NCI-H1694 (cell line): ENCODE measurements around the gene SSBP4.
"Not testable (repeated sequence)": the region's sequence is repeated elsewhere in the genome, so short reads cannot be mapped to it uniquely, and the experiment has no call there.

Source experiments
- DNase-seq: peaks from one replicate; lab custom pipeline; 2025; lab: John Stamatoyannopoulos, UW

Gene SSBP4

GRCh38 chr19:18393836-18394235 is 25.4 kb upstream of the SSBP4 start:
- no peak for DNase-seq

- DNase-seq, result no peak
These were observed 22.5 kb upstream of the SSBP4 start for GRCh38 chr19:18396471-18397241.

GRCh38 chr19:18397242-18398202 is 21.7 kb upstream of the SSBP4 start, which contains the start of gene LRRC25:
LRRC25 (minus strand) TSS chr19:18397622; CDS start chr19:18396963, 659 bp downstream.
- no peak for DNase-seq

- no peak for DNase-seq
These were observed 20.2 kb upstream of the SSBP4 start for GRCh38 chr19:18399008-18399407.

- no peak for DNase-seq
These were observed 17.6 kb upstream of the SSBP4 start for GRCh38 chr19:18401580-18402112.

- not testable (repeated sequence) for DNase-seq
These were observed 16.5 kb upstream of the SSBP4 start for GRCh38 chr19:18402455-18403248.

GRCh38 chr19:18405754-18406153 is 13.4 kb upstream of the SSBP4 start:
- DNase-seq, result not testable (repeated sequence)

GRCh38 chr19:18406749-18407148 is 12.4 kb upstream of the SSBP4 start:
- DNase-seq, result no peak

- peak; percentile 38 for DNase-seq
These were observed 11.1 kb upstream of the SSBP4 start for GRCh38 chr19:18408053-18408476.

- no peak for DNase-seq
These were observed 6.5 kb upstream of the SSBP4 start for GRCh38 chr19:18412610-18413239.

- DNase-seq, result no peak
These were observed 4.6 kb upstream of the SSBP4 start for GRCh38 chr19:18414504-18415177.

GRCh38 chr19:18415178-18415867 is 3.9 kb upstream of the SSBP4 start:
- no peak for DNase-seq

GRCh38 chr19:18416778-18417249 is 2.4 kb upstream of the SSBP4 start:
- DNase-seq, result peak; percentile 38

- DNase-seq, result no peak
These were observed 1.8 kb upstream of the SSBP4 start for GRCh38 chr19:18417250-18418028.

GRCh38 chr19:18418029-18418482 is 1.1 kb upstream of the SSBP4 start:
- no peak for DNase-seq

- DNase-seq, result no peak
These were observed 559 bp upstream of the SSBP4 start for GRCh38 chr19:18418483-18419194.

- no peak for DNase-seq
These were observed 682 bp downstream of the SSBP4 start for GRCh38 chr19:18419699-18420460.

- no peak for DNase-seq
These were observed 1.7 kb downstream of the SSBP4 start for GRCh38 chr19:18420930-18421329.
